Osteoblast (primary cell): ENCODE results near the gene ANAPC10. TPM values are rescaled to one million over a fixed set of nuclear protein-coding genes. Genes with fewer than 3 reads are reported as not detected.

ENCODE experiments used
- DNase-seq: peaks from one replicate; pipeline ENCODE4 v3.0.0; 2011; ENCODE audit warnings: low spot score, mixed read lengths; ENCODE audit not compliant: insufficient read length; ENCODE audit errors: missing footprints
- H2AFZ ChIP-seq: 2 replicates; pipeline ENCODE4 v1.6.0; 2011; ENCODE audit warnings: mild to moderate bottlenecking, low read length
- H3K27ac ChIP-seq: 2 replicates; pipeline ENCODE4 v1.5.1; 2011; ENCODE audit warnings: mild to moderate bottlenecking, low read depth, low read length, moderate library complexity
- H3K27me3 ChIP-seq: 2 replicates; pipeline ENCODE4 v1.6.0; 2012; ENCODE audit warnings: mild to moderate bottlenecking, control low read depth, inconsistent platforms, low read length, moderate library complexity; ENCODE audit not compliant: insufficient read depth
- H3K36me3 ChIP-seq: 2 replicates; pipeline ENCODE4 v1.5.1; 2011; ENCODE audit warnings: mild to moderate bottlenecking, low read length, control low read depth, moderate library complexity; ENCODE audit not compliant: insufficient read depth
- H3K4me1 ChIP-seq: 2 replicates; pipeline ENCODE4 v1.5.1; 2011; ENCODE audit warnings: mild to moderate bottlenecking, low read length, control low read depth, moderate library complexity; ENCODE audit not compliant: insufficient read depth
- H3K4me2 ChIP-seq: 2 replicates; pipeline ENCODE4 v1.6.0; 2011; ENCODE audit warnings: mild to moderate bottlenecking, low read length; ENCODE audit not compliant: insufficient read depth
- H3K4me3 ChIP-seq: fragments of 200-600 bp; sonication (generic); 3 replicates; pipeline ENCODE4 v1.5.1; 2012; ENCODE audit warnings: mild to moderate bottlenecking, low read length, inconsistent platforms; ENCODE audit not compliant: insufficient read depth
- H3K79me2 ChIP-seq: 2 replicates; pipeline ENCODE4 v1.6.0; 2012; ENCODE audit warnings: mild to moderate bottlenecking, low read length, control low read depth, inconsistent platforms; ENCODE audit not compliant: insufficient read depth
- H3K9me3 ChIP-seq: 2 replicates; pipeline ENCODE4 v1.5.1; 2011; ENCODE audit warnings: low read depth, low read length, control low read depth
- H4K20me1 ChIP-seq: 2 replicates; pipeline ENCODE4 v1.6.0; 2012; ENCODE audit warnings: mild to moderate bottlenecking, low read length, control low read depth; ENCODE audit not compliant: insufficient read depth
- total RNA-seq: library from RNA; depleted of rRNA; stranded (reverse); fragments of >200 nt; gene quantifications from 2 replicates; pipeline ENCODE4 v1.2.3, GENCODE V29; 2012
- TF ChIP-seq, protein P1 (sequence below): IDR thresholded peaks from 2 replicates; pipeline ENCODE4 v1.5.1; 2011; ENCODE audit warnings: mild to moderate bottlenecking, low read depth, low read length, moderate library complexity; ENCODE audit errors: extremely low read depth

ANAPC10 gene
- total RNA-seq, 1 donor = 22.8 TPM

DNA sequence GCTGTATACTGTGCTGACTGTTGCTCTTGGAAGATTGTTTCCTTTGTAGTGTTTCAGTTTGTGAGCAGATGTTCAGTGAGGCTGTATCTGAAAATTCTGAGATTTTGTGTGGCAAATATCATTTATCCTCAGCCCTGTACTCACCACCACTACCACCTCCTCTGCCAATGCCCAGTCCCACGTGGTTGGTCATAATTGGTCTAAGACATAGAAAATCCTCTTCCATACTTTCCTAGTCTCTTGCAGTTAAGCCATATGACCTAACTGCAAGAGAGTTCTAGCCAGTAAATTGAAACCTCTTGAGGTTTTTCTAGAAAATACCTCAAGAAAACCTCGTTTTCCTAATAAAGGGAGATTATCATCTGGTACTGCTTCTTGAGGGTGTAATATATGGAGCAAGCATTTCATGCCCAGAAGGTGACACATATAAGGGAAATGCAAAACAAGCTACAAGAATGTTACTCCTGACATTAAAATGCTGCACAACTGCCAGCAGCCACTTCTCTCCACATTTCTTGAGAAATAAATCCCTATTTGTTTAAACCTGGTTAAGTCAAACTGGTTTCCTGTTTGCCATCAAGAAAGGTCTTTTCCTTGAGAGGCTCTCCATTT is 32.9 kb upstream of the ANAPC10 start:
- peaks cover 28% of the 10 kb centered on the region for H3K36me3 ChIP-seq
- peaks cover 22% of the 10 kb centered on the region for H3K4me1 ChIP-seq
- DNase-seq = peak; percentile 86
- peak overlapping the region; percentile 43 for H3K4me2 ChIP-seq
- no peak overlapping the region for H2AFZ ChIP-seq
- TF ChIP-seq, protein P1, sequence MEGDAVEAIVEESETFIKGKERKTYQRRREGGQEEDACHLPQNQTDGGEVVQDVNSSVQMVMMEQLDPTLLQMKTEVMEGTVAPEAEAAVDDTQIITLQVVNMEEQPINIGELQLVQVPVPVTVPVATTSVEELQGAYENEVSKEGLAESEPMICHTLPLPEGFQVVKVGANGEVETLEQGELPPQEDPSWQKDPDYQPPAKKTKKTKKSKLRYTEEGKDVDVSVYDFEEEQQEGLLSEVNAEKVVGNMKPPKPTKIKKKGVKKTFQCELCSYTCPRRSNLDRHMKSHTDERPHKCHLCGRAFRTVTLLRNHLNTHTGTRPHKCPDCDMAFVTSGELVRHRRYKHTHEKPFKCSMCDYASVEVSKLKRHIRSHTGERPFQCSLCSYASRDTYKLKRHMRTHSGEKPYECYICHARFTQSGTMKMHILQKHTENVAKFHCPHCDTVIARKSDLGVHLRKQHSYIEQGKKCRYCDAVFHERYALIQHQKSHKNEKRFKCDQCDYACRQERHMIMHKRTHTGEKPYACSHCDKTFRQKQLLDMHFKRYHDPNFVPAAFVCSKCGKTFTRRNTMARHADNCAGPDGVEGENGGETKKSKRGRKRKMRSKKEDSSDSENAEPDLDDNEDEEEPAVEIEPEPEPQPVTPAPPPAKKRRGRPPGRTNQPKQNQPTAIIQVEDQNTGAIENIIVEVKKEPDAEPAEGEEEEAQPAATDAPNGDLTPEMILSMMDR = no peak
- H3K79me2 ChIP-seq = no peaks in the 10 kb centered on the region
- no peaks in the 10 kb centered on the region for H4K20me1 ChIP-seq
- peak overlapping the region; percentile 19 for H3K4me3 ChIP-seq
- no peaks in the 10 kb centered on the region for H3K27me3 ChIP-seq
- no peaks in the 10 kb centered on the region for H3K9me3 ChIP-seq
- H3K27ac ChIP-seq = peak overlapping the region; percentile 82

- Histone ChIP-seq H3K79me2 (no peaks in the 10 kb centered on the region), H3K4me2 (no peak overlapping the region), H3K4me3 (no peak overlapping the region), H3K36me3 (peaks cover 35% of the 10 kb centered on the region), H3K4me1 (peaks cover 22% of the 10 kb centered on the region), H3K9me3 (no peaks in the 10 kb centered on the region), H3K27ac (peak overlapping the region; percentile 82), H2AFZ (no peak overlapping the region), H3K27me3 (no peaks in the 10 kb centered on the region), H4K20me1 (no peaks in the 10 kb centered on the region)
- TF ChIP-seq, protein P1 = no peak
- no peak for DNase-seq
Measured at GRCh38 chr4:145130130-145130529, 32.1 kb upstream of the ANAPC10 start.

GRCh38 chr4:145125396-145125795 is 27.4 kb upstream of the ANAPC10 start:
- DNase-seq = no peak
- Histone ChIP-seq H3K9me3 (no peaks in the 10 kb centered on the region), H3K4me2 (no peak overlapping the region), H3K36me3 (peaks cover 80% of the 10 kb centered on the region), H3K79me2 (no peaks in the 10 kb centered on the region), H2AFZ (no peak overlapping the region), H3K4me3 (no peak overlapping the region), H3K27ac (no peak overlapping the region), H3K4me1 (peaks cover 5% of the 10 kb centered on the region), H4K20me1 (no peaks in the 10 kb centered on the region), H3K27me3 (no peaks in the 10 kb centered on the region)
- TF ChIP-seq, protein P1 = no peak

GRCh38 chr4:145108128-145108527 is 10.1 kb upstream of the ANAPC10 start:
- H3K9me3 ChIP-seq = no peaks in the 10 kb centered on the region
- peaks cover 84% of the 10 kb centered on the region for H3K36me3 ChIP-seq
- DNase-seq = no peak
- no peaks in the 10 kb centered on the region for H3K27me3 ChIP-seq
- H4K20me1 ChIP-seq = peaks cover under 1% of the 10 kb centered on the region
- TF ChIP-seq, protein P1 = no peak
- H3K4me1 ChIP-seq = no peaks in the 10 kb centered on the region
- H3K79me2 ChIP-seq = peaks cover 25% of the 10 kb centered on the region
- H3K27ac ChIP-seq = no peak overlapping the region
- no peak overlapping the region for H2AFZ ChIP-seq
- no peak overlapping the region for H3K4me2 ChIP-seq
- H3K4me3 ChIP-seq = no peak overlapping the region
